Femur (tissue), 1 donor: ENCODE measurements around the gene SKI.

ENCODE experiments used
- DNase-seq: peaks from one replicate; pipeline ENCODE4 v3.0.0-alpha.2; 2017

SKI gene

GRCh38 chr1:2228157-2228594 lies at the start of gene SKI:
TSS of gene SKI (plus strand) at chr1:2228319. CDS start at chr1:2228767, 448 bp downstream.
- no peak for DNase-seq

- DNase-seq: no peak
Measured at GRCh38 chr1:2178875-2179274, 49.2 kb upstream of the SKI start.

- peak; percentile 37 for DNase-seq
Measured at GRCh38 chr1:2179283-2180013, 48.7 kb upstream of the SKI start.

GRCh38 chr1:2180297-2181245 lies 47.5 kb upstream of the SKI start:
- DNase-seq: no peak

- DNase-seq: no peak
Measured at GRCh38 chr1:2181271-2181670, 46.8 kb upstream of the SKI start.

- no peak for DNase-seq
Measured at GRCh38 chr1:2181752-2182151, 46.4 kb upstream of the SKI start.

- no peak for DNase-seq
Measured at GRCh38 chr1:2182376-2182775, 45.7 kb upstream of the SKI start.

GRCh38 chr1:2183937-2184334 lies 44.2 kb upstream of the SKI start:
- no peak for DNase-seq

- DNase-seq: no peak
Measured at GRCh38 chr1:2184531-2184930, 43.6 kb upstream of the SKI start.

- DNase-seq: no peak
Measured at GRCh38 chr1:2184934-2185333, 43.2 kb upstream of the SKI start.

GRCh38 chr1:2185880-2186855 lies 42.0 kb upstream of the SKI start:
- DNase-seq: peak; percentile 21

- DNase-seq: no peak
Measured at GRCh38 chr1:2186901-2187300, 41.2 kb upstream of the SKI start.

GRCh38 chr1:2187619-2188018 lies 40.5 kb upstream of the SKI start:
- no peak for DNase-seq

- DNase-seq: no peak
Measured at GRCh38 chr1:2188336-2188735, 39.8 kb upstream of the SKI start.

- peak; percentile 97 for DNase-seq
Measured at GRCh38 chr1:2189459-2190425, 38.4 kb upstream of the SKI start.

GRCh38 chr1:2190491-2190976 lies 37.6 kb upstream of the SKI start:
- peak; percentile 50 for DNase-seq

GRCh38 chr1:2192031-2192995 lies 35.8 kb upstream of the SKI start:
- peak; percentile 67 for DNase-seq

GRCh38 chr1:2193514-2194281 lies 34.4 kb upstream of the SKI start:
- no peak for DNase-seq

- DNase-seq: peak; percentile 92
Measured at GRCh38 chr1:2194319-2194897, 33.7 kb upstream of the SKI start, which contains the start of gene FAAP20. TSS of gene FAAP20 (minus strand) at chr1:2194772. CDS start at chr1:2194749, 23 bp downstream.
